ENCODE data around the gene BEST4. TPM values are rescaled to one million over a fixed set of nuclear protein-coding genes. Genes with fewer than 3 reads are reported as not detected.
"Not testable (repeated sequence)": the region's sequence is repeated elsewhere in the genome, so short reads cannot be mapped to it uniquely, and the experiment has no call there.

BEST4 gene
- total RNA-seq, 1 experiment from 2014 or later: 0.15 TPM

GRCh38 chr1:44827197-44828002 is 39.4 kb upstream of the BEST4 start:
- in situ Hi-C loops (cut with HindIII; ENCODE audit: low pct_unique_long_range_greater_than_20kb, low sequenced_read_pairs) (no loop called here), intact Hi-C loops (cut with micrococcal nuclease; ENCODE audit: unreplicated experiment) (no loop called here)
- TF ChIP-seq REST (IDR thresholded peaks at IDR 0.05; ENCODE audit: insufficient read depth in 1 of 2, low read depth in 2 of 2, low read length in 1 of 2): no peak
- TF ChIP-seq SIN3A (IDR thresholded peaks at IDR 0.05; ENCODE audit: borderline replicate concordance, insufficient read depth, low read depth, low read length): no peak
- no peak for TF ChIP-seq CTCF (IDR thresholded peaks at IDR 0.05)
- no peak for TF ChIP-seq TCF7L2 (IDR thresholded peaks at IDR 0.05; ENCODE audit: low read depth, low read length)
- no peak for TF ChIP-seq POLR2AphosphoS5 (IDR thresholded peaks at IDR 0.05; ENCODE audit: low read depth, low read length)
- no peak for DNase-seq (ENCODE audit: low read depth, low spot score)
- BruUV-seq (replicated peaks): no TSS peak
- Histone ChIP-seq H3K36me3 (ENCODE audit: control insufficient read depth, insufficient read depth, low read length) (no peaks in the 10 kb centered on the region), H3K9me3 (ENCODE audit: control insufficient read depth, insufficient read depth, low read depth, low read length) (no peaks in the 10 kb centered on the region), H3K27ac (ENCODE audit: low read length) (no peak overlapping the region), H3K4me1 (ENCODE audit: control insufficient read depth, insufficient read depth, low read length) (no peaks in the 10 kb centered on the region), H3K27me3 (ENCODE audit: control insufficient read depth, insufficient read depth, low read length) (no peaks in the 10 kb centered on the region), H3K4me3 (ENCODE audit: low read depth in 2 of 2, low read length in 2 of 2) (no peak overlapping the region)
- ChIA-PET CTCF (no interaction called here), POLR2A (interaction anchor here (0.6 kb wide), 2 partner anchors 97 to 1532 kb away, joined by 3 read pairs; partner anchors contain the start of gene RNU5D-1)
- ATAC-seq: no peak

GRCh38 chr1:44826375-44827196 is 38.6 kb upstream of the BEST4 start:
- Histone ChIP-seq H3K27me3 (ENCODE audit: control insufficient read depth, insufficient read depth, low read length) (no peaks in the 10 kb centered on the region), H3K36me3 (ENCODE audit: control insufficient read depth, insufficient read depth, low read length) (no peaks in the 10 kb centered on the region), H3K4me3 (ENCODE audit: low read depth in 2 of 2, low read length in 2 of 2) (no peak overlapping the region), H3K27ac (ENCODE audit: low read length) (no peak overlapping the region), H3K9me3 (ENCODE audit: control insufficient read depth, insufficient read depth, low read depth, low read length) (no peaks in the 10 kb centered on the region), H3K4me1 (ENCODE audit: control insufficient read depth, insufficient read depth, low read length) (no peaks in the 10 kb centered on the region)
- DNase-seq (ENCODE audit: low read depth, low spot score) (no peak), ATAC-seq (no peak)
- BruUV-seq (replicated peaks): no TSS peak
- in situ Hi-C loops (cut with HindIII; ENCODE audit: low pct_unique_long_range_greater_than_20kb, low sequenced_read_pairs) (no loop called here), intact Hi-C loops (cut with micrococcal nuclease; ENCODE audit: unreplicated experiment) (no loop called here)
- CTCF ChIA-PET: no interaction called here
- no peak for TF ChIP-seq TCF7L2 (IDR thresholded peaks at IDR 0.05; ENCODE audit: low read depth, low read length)
- no peak for TF ChIP-seq SIN3A (IDR thresholded peaks at IDR 0.05; ENCODE audit: borderline replicate concordance, insufficient read depth, low read depth, low read length)
- no peak for TF ChIP-seq CTCF (IDR thresholded peaks at IDR 0.05)
- no peak for TF ChIP-seq POLR2AphosphoS5 (IDR thresholded peaks at IDR 0.05; ENCODE audit: low read depth, low read length)
- TF ChIP-seq REST (IDR thresholded peaks at IDR 0.05; ENCODE audit: insufficient read depth in 1 of 2, low read depth in 2 of 2, low read length in 1 of 2): no peak
- POLR2A ChIA-PET: interaction anchor here (0.6 kb wide), 2 partner anchors 96 to 1531 kb away, joined by 3 read pairs; partner anchors contain the start of gene RNU5D-1

GRCh38 chr1:44824392-44824791 is 36.4 kb upstream of the BEST4 start:
- H3K27ac ChIP-seq (ENCODE audit: low read length); H3K9me3 ChIP-seq (ENCODE audit: control insufficient read depth, insufficient read depth, low read depth, low read length); in situ Hi-C loops (cut with HindIII; ENCODE audit: low pct_unique_long_range_greater_than_20kb, low sequenced_read_pairs); H3K27me3 ChIP-seq (ENCODE audit: control insufficient read depth, insufficient read depth, low read length); H3K4me3 ChIP-seq (ENCODE audit: low read depth in 2 of 2, low read length in 2 of 2); CTCF ChIA-PET; intact Hi-C loops (cut with micrococcal nuclease; ENCODE audit: unreplicated experiment); H3K4me1 ChIP-seq (ENCODE audit: control insufficient read depth, insufficient read depth, low read length); H3K36me3 ChIP-seq (ENCODE audit: control insufficient read depth, insufficient read depth, low read length); BruUV-seq (replicated peaks); DNase-seq (ENCODE audit: low read depth, low spot score); ATAC-seq: not testable (repeated sequence)
- POLR2A ChIA-PET: interaction anchor here (0.6 kb wide), 1 partner anchor 758 kb away, joined by 3 read pairs; no protein-coding TSS in a partner anchor
